ENCODE measurements around the gene SMIM29.

- TF ChIP-seq CTCF (IDR thresholded peaks at IDR 0.05; ENCODE audit: insufficient read depth, low read length, poor library complexity, severe bottlenecking) (no peak), EZH2phosphoT487 (conservative IDR thresholded peaks at IDR 0.05; ENCODE audit: low read length) (no peak)
Measured at GRCh38 chr6:34202329-34203201, 46.2 kb downstream of the SMIM29 start.
